WTC11 (cell line): Measurements from ENCODE around the gene THRA.

Source experiments
- CREB1 ChIP-seq: sonication (generic); formaldehyde crosslinking; IDR thresholded peaks from 2 replicates; pipeline ENCODE4 v1.8.0; 2023; ENCODE audit warnings: mild to moderate bottlenecking, missing genetic modification reagents
- ELF4 ChIP-seq: sonication (generic); formaldehyde crosslinking; IDR thresholded peaks from 2 replicates; pipeline ENCODE4 v1.8.1; 2022; ENCODE audit warnings: low read depth, mild to moderate bottlenecking, moderate library complexity, missing genetic modification reagents
- MXD4 ChIP-seq: fragments of 250-450 bp; sonication (Bioruptor Pico); IDR thresholded peaks from 2 replicates; pipeline ENCODE4 v1.8.0; 2021; ENCODE audit warnings: mild to moderate bottlenecking, moderate library complexity, borderline replicate concordance
- MYBL2 ChIP-seq: sonication (generic); formaldehyde crosslinking; IDR thresholded peaks from 2 replicates; pipeline ENCODE4 v1.8.1; 2023; ENCODE audit warnings: mild to moderate bottlenecking, moderate library complexity, missing genetic modification reagents
- TP53 ChIP-seq: sonication (generic); formaldehyde crosslinking; IDR thresholded peaks from 2 replicates; pipeline ENCODE4 v1.8.1; 2023; ENCODE audit warnings: mild to moderate bottlenecking, missing genetic modification reagents
- TF ChIP-seq, protein P1 (sequence below): fragments of 200-600 bp; IDR thresholded peaks from 2 replicates; pipeline ENCODE4 v1.8.0; 2022; ENCODE audit warnings: antibody characterized with exemption
- TF ChIP-seq, protein P2 (sequence below): fragments of 250-450 bp; sonication (Bioruptor Pico); IDR thresholded peaks from 2 replicates; pipeline ENCODE4 v1.9.0; 2021; ENCODE audit warnings: mild to moderate bottlenecking
- TF ChIP-seq, protein P3 (sequence below): sonication (generic); formaldehyde crosslinking; IDR thresholded peaks from 2 replicates; pipeline ENCODE4 v1.8.1; 2023; ENCODE audit warnings: mild to moderate bottlenecking, moderate library complexity, missing genetic modification reagents
- TF ChIP-seq, protein P4 (sequence below): sonication (generic); formaldehyde crosslinking; IDR thresholded peaks from 2 replicates; pipeline ENCODE4 v1.8.1; 2022; ENCODE audit warnings: mild to moderate bottlenecking, missing genetic modification reagents, moderate library complexity, borderline replicate concordance

DNA sequence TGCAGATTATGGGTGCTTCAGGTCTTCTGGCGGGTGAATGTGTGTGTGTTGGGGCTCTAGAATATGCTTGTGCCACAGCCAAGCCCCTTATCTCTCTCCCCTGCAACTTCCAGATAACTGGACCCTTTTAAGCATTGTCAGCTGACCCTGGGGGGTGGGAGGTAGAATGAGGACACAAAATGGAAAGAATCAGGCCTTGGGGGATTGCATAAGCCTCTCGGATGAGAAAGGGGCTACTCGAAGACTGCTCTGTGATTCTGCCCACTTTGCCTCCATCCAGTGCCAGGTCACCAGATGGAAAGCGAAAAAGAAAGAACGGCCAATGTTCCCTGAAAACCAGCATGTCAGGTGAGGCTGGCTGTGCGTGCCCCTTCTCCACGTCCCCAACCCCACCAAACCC lies 13.8 kb downstream of the THRA start:
- TF ChIP-seq, protein P1, sequence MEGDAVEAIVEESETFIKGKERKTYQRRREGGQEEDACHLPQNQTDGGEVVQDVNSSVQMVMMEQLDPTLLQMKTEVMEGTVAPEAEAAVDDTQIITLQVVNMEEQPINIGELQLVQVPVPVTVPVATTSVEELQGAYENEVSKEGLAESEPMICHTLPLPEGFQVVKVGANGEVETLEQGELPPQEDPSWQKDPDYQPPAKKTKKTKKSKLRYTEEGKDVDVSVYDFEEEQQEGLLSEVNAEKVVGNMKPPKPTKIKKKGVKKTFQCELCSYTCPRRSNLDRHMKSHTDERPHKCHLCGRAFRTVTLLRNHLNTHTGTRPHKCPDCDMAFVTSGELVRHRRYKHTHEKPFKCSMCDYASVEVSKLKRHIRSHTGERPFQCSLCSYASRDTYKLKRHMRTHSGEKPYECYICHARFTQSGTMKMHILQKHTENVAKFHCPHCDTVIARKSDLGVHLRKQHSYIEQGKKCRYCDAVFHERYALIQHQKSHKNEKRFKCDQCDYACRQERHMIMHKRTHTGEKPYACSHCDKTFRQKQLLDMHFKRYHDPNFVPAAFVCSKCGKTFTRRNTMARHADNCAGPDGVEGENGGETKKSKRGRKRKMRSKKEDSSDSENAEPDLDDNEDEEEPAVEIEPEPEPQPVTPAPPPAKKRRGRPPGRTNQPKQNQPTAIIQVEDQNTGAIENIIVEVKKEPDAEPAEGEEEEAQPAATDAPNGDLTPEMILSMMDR: no peak
- TF ChIP-seq ELF4 (CRISPR knock-in tag) (no peak), TP53 (CRISPR knock-in tag) (no peak), MYBL2 (CRISPR knock-in tag) (no peak), MXD4 (CRISPR knock-in tag) (no peak), CREB1 (CRISPR knock-in tag) (no peak)
- TF ChIP-seq, protein P2, sequence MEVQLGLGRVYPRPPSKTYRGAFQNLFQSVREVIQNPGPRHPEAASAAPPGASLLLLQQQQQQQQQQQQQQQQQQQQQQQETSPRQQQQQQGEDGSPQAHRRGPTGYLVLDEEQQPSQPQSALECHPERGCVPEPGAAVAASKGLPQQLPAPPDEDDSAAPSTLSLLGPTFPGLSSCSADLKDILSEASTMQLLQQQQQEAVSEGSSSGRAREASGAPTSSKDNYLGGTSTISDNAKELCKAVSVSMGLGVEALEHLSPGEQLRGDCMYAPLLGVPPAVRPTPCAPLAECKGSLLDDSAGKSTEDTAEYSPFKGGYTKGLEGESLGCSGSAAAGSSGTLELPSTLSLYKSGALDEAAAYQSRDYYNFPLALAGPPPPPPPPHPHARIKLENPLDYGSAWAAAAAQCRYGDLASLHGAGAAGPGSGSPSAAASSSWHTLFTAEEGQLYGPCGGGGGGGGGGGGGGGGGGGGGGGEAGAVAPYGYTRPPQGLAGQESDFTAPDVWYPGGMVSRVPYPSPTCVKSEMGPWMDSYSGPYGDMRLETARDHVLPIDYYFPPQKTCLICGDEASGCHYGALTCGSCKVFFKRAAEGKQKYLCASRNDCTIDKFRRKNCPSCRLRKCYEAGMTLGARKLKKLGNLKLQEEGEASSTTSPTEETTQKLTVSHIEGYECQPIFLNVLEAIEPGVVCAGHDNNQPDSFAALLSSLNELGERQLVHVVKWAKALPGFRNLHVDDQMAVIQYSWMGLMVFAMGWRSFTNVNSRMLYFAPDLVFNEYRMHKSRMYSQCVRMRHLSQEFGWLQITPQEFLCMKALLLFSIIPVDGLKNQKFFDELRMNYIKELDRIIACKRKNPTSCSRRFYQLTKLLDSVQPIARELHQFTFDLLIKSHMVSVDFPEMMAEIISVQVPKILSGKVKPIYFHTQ (CRISPR knock-in tag): no peak
- TF ChIP-seq, protein P3, sequence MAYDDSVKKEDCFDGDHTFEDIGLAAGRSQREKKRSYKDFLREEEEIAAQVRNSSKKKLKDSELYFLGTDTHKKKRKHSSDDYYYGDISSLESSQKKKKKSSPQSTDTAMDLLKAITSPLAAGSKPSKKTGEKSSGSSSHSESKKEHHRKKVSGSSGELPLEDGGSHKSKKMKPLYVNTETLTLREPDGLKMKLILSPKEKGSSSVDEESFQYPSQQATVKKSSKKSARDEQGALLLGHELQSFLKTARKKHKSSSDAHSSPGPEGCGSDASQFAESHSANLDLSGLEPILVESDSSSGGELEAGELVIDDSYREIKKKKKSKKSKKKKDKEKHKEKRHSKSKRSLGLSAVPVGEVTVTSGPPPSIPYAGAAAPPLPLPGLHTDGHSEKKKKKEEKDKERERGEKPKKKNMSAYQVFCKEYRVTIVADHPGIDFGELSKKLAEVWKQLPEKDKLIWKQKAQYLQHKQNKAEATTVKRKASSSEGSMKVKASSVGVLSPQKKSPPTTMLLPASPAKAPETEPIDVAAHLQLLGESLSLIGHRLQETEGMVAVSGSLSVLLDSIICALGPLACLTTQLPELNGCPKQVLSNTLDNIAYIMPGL: no peak
- TF ChIP-seq, protein P4, sequence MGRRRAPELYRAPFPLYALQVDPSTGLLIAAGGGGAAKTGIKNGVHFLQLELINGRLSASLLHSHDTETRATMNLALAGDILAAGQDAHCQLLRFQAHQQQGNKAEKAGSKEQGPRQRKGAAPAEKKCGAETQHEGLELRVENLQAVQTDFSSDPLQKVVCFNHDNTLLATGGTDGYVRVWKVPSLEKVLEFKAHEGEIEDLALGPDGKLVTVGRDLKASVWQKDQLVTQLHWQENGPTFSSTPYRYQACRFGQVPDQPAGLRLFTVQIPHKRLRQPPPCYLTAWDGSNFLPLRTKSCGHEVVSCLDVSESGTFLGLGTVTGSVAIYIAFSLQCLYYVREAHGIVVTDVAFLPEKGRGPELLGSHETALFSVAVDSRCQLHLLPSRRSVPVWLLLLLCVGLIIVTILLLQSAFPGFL (CRISPR knock-in tag): no peak
